ENCODE results near the gene PUM2.

Gene PUM2

GRCh38 chr2:20215183-20216040 is 135.2 kb downstream of the PUM2 start:
- no peak for DNase-seq

DNA sequence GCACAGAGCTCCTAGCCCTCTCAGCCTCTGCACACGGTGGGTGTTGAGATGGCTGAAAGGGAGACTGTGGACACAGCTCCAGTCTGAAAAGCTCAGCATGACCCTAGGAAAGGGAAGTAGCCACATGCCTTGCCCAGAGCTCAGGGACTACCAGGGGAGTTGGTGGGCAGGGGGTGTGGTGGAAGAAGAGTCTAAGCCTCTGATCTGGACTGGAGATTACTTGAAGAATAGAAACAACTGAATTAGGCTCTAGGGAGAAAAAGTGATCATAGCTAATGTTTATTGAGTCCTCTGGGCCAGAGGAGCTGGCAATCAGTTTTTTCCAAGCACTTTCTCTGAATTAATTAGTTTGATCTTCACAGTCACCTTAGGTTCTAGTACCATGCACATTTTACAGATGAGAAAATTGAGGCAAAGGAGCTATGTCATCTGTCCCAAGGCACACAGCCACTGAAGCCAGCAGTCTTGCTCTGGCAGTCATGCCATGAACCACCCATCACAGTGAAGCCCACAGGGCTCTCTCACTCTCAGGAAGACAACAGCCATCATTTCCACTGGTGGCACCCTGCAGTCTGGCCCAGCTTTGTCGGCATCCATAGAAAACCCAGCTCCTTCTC is 136.0 kb downstream of the PUM2 start:
- DNase-seq = no peak

GRCh38 chr2:20213651-20214565 is 136.7 kb downstream of the PUM2 start:
- DNase-seq = no peak

DNA sequence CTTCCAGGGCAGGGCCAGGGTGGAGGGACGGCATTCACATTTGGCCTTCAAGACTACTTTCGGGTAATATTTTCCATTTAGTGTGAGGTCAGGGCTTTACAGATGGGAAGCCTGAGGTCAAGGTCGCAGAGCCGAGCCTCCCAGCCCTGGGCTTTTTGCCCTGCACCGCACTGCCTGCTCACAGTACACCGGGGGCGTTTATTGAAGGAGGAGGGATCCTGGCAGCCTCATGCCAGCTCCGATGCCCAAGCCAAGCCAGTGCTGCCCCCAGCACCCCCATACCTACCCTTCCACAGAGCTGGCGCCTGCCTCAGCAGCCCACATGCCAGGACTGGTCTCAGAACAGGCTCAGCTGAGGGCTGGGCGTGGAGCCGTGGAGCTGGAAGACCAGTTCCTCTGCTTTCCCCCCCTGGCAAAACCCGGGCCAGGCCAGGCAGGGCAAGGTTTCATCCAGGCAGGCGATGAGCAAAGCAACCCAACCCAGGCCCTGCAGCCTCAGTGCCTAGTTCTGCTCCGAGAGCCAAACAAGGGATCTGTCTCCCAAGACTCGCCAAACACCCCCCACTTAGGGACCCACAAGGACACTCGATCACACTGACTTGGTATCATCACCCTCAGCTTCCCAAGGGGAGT is 137.7 kb downstream of the PUM2 start:
- DNase-seq = no peak

- no peak for DNase-seq
These were observed 138.2 kb downstream of the PUM2 start for GRCh38 chr2:20212459-20212870.

- no peak for DNase-seq
These were observed 138.7 kb downstream of the PUM2 start for GRCh38 chr2:20211860-20212458.

GRCh38 chr2:20211420-20211819 is 139.2 kb downstream of the PUM2 start:
- DNase-seq = no peak

DNA sequence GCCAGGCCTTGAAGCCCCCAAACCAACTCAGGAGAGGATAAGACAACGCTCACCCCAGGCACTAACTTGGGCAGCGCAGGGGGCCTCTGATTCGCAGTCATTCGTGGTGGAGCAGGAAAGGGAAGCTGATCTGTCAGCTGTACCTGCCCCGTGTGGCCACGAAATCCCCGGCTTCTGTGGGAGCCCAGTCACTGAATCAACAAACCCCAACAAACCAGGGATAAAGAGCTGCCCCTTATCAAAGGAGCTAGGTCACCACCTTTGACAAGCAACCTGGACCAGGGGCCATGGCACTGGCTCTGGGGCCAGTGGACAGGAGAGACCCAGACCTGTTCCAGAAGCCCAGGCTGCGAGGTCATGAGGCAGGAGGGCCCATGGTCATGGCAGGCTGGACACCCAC is 140.2 kb downstream of the PUM2 start:
- DNase-seq = no peak

- no peak for DNase-seq
These were observed 141.1 kb downstream of the PUM2 start for GRCh38 chr2:20209373-20210109.

DNA sequence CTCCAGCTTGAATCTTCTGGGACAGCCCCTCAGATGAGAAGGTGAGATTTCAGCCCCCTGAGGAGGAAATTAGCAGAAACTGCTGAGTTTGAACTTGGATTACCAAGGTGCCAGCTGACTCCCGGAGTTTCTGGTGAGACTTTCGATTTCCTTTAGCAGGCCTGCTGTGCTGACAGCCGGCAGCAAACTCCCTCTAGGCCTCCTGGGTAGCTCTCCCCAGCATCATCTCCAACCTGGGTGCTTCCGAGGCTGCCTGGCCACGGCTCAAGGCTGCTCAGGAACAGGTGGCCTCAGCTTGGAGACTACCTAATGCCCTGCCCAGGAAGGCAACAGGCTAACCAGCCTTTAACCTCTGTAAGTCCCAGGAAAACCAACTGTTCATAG is 142.2 kb downstream of the PUM2 start:
- no peak for DNase-seq

- no peak for DNase-seq
These were observed 143.6 kb downstream of the PUM2 start for GRCh38 chr2:20207051-20207450.

DNA sequence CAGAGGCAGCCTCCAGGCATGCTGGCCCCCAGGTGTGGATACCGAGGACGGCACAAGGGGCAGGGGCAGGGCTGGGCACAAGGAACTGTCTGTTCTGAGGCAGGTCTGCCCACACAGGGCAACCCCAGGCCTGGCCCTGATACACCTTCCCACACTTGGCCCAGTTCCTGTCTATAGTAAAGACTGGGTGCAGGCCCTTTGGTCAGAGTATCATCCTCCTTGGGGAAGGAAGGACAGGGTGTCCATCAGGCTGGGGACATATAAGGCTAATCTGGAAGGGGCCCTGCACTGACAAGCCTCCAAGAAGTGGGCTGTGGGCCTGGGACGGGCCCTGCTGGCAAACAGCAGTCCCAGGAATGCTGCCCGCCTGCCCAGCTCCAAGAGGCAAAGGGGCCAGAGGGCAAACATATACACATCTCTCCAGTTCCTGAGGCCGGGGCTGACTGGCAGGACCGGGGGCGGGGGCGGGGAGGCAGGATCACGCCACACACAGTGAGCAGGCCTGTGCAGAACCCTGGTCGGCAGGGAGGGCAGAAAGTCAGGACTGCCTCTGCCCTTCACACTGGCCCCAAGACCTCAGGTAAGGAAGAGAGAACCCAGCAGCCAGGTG is 144.6 kb downstream of the PUM2 start:
- no peak for DNase-seq

DNA sequence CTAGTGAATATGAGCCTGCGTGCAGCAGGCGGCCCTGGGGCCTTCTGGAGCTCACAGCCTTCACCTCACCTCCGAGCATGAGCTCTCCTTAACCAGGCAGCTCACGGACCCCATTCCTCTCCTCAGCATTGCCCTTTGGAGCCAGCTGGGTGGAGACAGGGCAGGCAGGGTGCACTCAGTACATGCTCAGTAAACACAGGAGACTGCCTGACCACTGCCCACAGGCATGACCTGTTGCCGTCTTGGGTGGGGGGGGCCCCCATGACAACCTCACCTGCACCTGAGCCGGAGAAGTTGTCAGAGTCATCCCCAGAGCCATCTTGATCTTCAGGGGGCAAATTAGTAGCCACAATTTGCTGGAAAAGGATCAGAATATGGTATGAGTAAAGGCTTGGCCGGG is 145.6 kb downstream of the PUM2 start:
- DNase-seq = no peak

GRCh38 chr2:20203521-20204225 is 147.0 kb downstream of the PUM2 start:
- no peak for DNase-seq

DNA sequence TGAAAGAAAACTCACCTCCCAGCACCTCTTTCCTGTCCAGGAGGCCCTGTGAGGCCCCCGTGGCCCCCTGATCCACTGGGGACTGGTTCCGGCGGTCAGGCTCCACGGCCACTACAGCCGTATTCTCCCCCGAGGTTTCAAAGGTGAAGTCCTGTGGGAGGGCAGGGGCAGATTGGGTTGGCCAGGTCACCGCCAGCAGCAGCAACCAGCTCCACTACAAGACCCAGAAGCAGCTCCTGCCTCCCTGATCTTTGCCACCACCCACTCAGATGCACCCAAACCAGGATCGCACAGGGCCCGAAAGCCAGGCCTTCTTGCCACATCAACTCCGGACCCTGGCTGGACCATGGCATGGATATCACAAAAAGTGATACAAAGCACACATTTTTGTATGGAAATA is 147.6 kb downstream of the PUM2 start:
- DNase-seq = no peak

DNA sequence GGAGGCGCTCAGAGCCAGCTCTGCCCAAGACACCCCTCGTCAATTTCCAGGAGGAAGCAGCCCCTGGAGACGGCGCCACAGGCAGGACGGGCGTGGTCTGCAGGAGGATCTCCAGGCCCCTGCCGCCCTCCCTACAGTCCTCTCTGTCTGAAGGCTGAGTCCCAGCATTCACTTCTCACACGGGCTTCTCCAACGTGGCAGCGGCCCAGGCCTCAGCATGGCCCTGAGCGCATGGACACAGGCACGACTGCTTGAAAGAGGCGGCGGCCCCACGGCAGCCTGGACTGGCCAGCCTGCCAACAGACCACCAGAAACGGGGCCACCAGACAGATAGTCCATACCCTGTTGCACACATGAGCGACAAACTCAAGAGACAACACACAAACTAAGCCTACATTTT is 149.0 kb downstream of the PUM2 start:
- DNase-seq = no peak

DNA sequence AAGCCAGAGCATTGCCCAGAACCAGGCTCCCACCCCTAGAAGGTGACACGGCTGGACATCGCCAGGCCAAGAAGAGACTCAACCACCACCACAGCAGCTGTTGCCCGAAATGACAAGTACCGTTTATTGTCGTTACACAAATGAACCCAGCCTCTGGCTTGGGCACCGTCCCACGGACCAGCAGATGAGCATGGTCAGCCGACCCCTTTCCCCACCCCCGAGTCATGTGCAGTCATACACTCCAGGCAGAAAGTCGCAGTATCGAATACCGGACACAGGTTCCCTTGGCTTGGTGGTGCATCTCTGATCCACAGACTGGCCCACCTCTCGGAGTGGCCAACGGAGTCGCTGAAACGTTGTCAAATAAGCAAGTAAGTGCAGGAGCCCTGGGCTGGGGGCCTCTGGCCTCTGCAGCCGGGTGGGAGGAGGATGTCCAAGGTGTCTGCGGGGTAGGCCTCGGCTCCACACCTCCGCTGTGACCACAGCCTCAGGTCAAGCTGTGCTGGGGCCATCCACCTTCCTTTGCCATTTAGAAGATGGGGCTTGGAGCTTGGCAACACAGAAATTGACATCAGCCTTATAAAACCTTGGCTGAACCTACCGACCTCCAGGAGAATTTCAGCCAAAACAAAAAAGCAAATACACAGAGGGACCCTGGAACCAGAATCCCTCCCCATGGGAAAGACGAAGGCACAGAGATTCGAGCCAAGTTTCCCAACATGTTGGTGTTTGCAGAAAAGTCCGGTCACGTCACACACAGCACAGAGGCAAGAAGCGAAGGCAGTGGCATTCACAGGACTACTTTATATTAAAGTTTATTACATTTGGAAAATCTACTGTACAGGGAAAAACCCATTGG is 149.7 kb downstream of the PUM2 start:
- DNase-seq = no peak

DNA sequence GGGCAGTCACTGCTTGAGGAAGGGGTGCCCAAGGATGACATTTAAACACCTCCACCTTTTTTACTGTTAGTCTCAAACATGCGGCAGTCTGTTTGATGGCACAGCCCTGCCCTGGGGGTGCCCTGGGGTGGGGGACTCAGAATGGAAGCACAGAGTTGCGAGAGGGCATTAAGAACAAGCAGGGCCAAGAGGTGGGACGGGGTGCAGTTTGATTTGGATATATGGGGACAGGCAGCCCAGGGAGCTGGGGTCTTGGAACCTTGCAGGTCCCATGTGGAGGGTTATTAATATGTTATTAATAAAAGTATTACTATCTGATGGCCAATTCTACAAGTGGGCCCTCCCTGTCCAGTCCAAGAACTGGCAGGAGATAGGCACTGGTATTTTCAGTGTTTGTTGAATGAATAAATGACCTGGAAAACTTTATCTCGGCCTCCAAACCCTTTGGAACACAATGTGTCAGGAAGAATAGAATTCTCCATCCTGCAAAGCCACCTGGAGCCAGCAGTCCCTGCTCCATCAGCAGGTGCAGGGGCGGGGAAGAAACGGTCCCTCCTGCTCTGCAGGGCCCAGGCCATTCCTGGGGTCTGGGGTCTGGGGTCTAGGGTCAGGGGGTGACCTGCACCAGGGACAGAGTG is 150.9 kb downstream of the PUM2 start:
- DNase-seq = no peak

Data from stimulated activated CD4-positive, alpha-beta T cell treated with anti-CD3 and anti-CD28 coated beads, Interleukin-2, amount 100 ng/mL, for 24 hours (primary cell).